GM19468 (cell line): ENCODE results near the gene TAS2R14.

ENCODE experiments used
- ATAC-seq: cut with Tn5 transposase; IDR thresholded peaks from one replicate; pipeline ENCODE4 v1.9.1; 2021; ENCODE audit warnings: mild to moderate bottlenecking, moderate library complexity, moderate number of reproducible peaks; ENCODE audit not compliant: unreplicated experiment; ENCODE audit errors: extremely low read depth

The TAS2R14 gene

GRCh38 chr12:10910380-10910779 lies 28.7 kb downstream of the TAS2R14 start:
- ATAC-seq, result no peak

GRCh38 chr12:10909462-10909861 lies 29.6 kb downstream of the TAS2R14 start, which contains the start of gene TAS2R13:
TAS2R13 (minus strand) TSS chr12:10909562; CDS start chr12:10909298, 264 bp downstream.
- no peak for ATAC-seq

GRCh38 chr12:10904686-10905085 lies 34.4 kb downstream of the TAS2R14 start:
- no peak for ATAC-seq

- no peak for ATAC-seq
These were observed 37.6 kb downstream of the TAS2R14 start for GRCh38 chr12:10901427-10901826.

- ATAC-seq, result no peak
These were observed 38.1 kb downstream of the TAS2R14 start for GRCh38 chr12:10900972-10901371.

- no peak for ATAC-seq
These were observed 38.5 kb downstream of the TAS2R14 start for GRCh38 chr12:10900530-10900929.

GRCh38 chr12:10896854-10897253 lies 42.2 kb downstream of the TAS2R14 start:
- ATAC-seq, result no peak

- ATAC-seq, result no peak
These were observed 47.1 kb downstream of the TAS2R14 start for GRCh38 chr12:10891937-10892336.

GRCh38 chr12:10889226-10889625 lies 49.8 kb downstream of the TAS2R14 start:
- no peak for ATAC-seq
